GM12865 (cell line): ENCODE measurements around the gene SH2D6.

ENCODE experiments used
- DNase-seq: peaks from one replicate; pipeline ENCODE4 v3.0.0; 2010; ENCODE audit warnings: low read depth
- H3K4me3 ChIP-seq: 2 replicates; pipeline ENCODE4 v1.5.1; 2011; ENCODE audit warnings: mild to moderate bottlenecking, low read depth, low read length, control low read depth
- CTCF ChIP-seq: IDR thresholded peaks from 2 replicates; pipeline ENCODE4 v1.5.1; 2011; ENCODE audit warnings: low read length, control low read depth, low read depth, inconsistent platforms; ENCODE audit not compliant: insufficient read depth; ENCODE audit errors: missing control alignments

SH2D6 gene

DNA sequence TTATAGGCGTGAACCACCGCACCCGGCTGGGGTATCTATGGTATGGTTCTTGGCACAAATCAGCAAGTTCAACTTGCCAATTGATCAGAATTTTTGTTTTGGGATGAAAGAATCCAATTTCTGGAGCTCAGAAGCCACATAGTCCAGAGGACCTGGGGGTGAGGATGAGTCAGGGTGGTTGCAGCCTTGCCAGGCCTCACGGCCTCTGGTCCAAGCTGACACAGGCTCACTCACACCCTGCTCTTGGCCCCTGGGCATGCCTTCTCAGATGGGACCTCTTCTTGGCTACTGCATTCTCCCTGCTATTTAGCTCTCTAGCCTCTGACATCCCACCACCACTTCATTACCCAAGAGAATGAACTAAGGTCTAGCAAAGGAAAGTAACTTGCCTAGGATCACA lies 24.7 kb upstream of the SH2D6 start:
- H3K4me3 ChIP-seq = no peak overlapping the region
- DNase-seq = no peak
- TF ChIP-seq CTCF = no peak

- H3K4me3 ChIP-seq = no peak overlapping the region
- no peak for DNase-seq
- TF ChIP-seq CTCF = no peak
Observed at GRCh38 chr2:85394261-85394681, 24.2 kb upstream of the SH2D6 start.

GRCh38 chr2:85394976-85395375 lies 23.5 kb upstream of the SH2D6 start:
- TF ChIP-seq CTCF = no peak
- no peak overlapping the region for H3K4me3 ChIP-seq
- DNase-seq = no peak

DNA sequence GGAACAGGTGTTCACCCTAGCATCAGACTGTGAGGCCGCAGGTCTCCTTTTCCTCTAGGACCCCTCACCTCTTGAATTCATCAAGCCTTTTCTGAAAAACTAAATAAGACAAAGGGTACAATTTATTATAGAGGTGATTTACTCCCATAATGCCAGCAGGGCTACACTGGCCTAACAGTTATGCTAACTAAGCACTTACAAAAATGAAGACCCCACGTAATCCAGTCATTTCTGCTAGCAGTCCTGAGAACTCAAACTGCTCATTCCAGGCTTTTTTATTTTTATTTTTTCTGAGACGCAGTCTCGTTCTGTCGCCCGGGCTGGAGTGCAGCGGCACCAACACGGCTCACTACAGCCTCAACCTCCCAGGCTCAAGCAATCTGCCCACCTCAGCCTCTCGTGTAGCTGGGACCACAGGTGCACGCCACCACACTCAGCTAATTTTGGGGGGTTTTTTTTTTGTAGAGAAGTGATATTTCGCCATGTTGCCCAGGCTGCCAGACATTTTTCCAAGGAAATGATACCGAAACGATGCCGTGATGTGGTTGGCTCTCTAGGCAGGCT lies 22.5 kb upstream of the SH2D6 start:
- no peak for TF ChIP-seq CTCF
- DNase-seq = no peak
- no peak overlapping the region for H3K4me3 ChIP-seq

GRCh38 chr2:85396531-85397470 lies 21.7 kb upstream of the SH2D6 start:
- TF ChIP-seq CTCF = no peak
- no peak overlapping the region for H3K4me3 ChIP-seq
- peak; percentile 29 for DNase-seq

GRCh38 chr2:85397925-85398331 lies 20.6 kb upstream of the SH2D6 start:
- no peak for DNase-seq
- no peak for TF ChIP-seq CTCF
- H3K4me3 ChIP-seq = no peak overlapping the region
